AG09309 (cell line): ENCODE results near the gene RPA1.

Experiments used
- DNase-seq: peaks from one replicate; pipeline ENCODE4 v3.0.0-alpha.2; 2010; ENCODE audit warnings: low read depth
- H3K4me3 ChIP-seq: 2 replicates; pipeline ENCODE4 v1.5.1; 2011; ENCODE audit warnings: mild to moderate bottlenecking, low read depth, low read length, moderate library complexity; ENCODE audit not compliant: control insufficient read depth
- CTCF ChIP-seq: IDR thresholded peaks from 2 replicates; pipeline ENCODE4 v1.5.1; 2011; ENCODE audit warnings: mild to moderate bottlenecking, low read depth, low read length, inconsistent platforms; ENCODE audit not compliant: insufficient read depth, control insufficient read depth; ENCODE audit errors: missing control alignments

The RPA1 gene

GRCh38 chr17:1937461-1937860 lies 107.7 kb downstream of the RPA1 start:
- H3K4me3 ChIP-seq: no peak overlapping the region
- DNase-seq: no peak
- no peak for TF ChIP-seq CTCF

- TF ChIP-seq CTCF: no peak
- no peak for DNase-seq
These were observed 110.4 kb downstream of the RPA1 start for GRCh38 chr17:1939981-1940809.

GRCh38 chr17:1940810-1941185 lies 111.0 kb downstream of the RPA1 start:
- DNase-seq: no peak
- no peak for TF ChIP-seq CTCF
- no peak overlapping the region for H3K4me3 ChIP-seq

More at GRCh38 chr17:1939981-1940809, 110.4 kb downstream of the RPA1 start:
- no peak overlapping the region for H3K4me3 ChIP-seq

GRCh38 chr17:1941272-1942065 lies 111.7 kb downstream of the RPA1 start:
- no peak for TF ChIP-seq CTCF
- no peak for DNase-seq

GRCh38 chr17:1942066-1942365 lies 112.2 kb downstream of the RPA1 start:
- H3K4me3 ChIP-seq: no peak overlapping the region
- no peak for TF ChIP-seq CTCF
- no peak for DNase-seq

More at GRCh38 chr17:1941272-1942065, 111.7 kb downstream of the RPA1 start:
- no peak overlapping the region for H3K4me3 ChIP-seq

- DNase-seq: no peak
- TF ChIP-seq CTCF: no peak
- no peak overlapping the region for H3K4me3 ChIP-seq
These were observed 113.0 kb downstream of the RPA1 start for GRCh38 chr17:1942666-1943435.
